Measurements from ENCODE around the gene LZTFL1. TPM values are rescaled to one million over a fixed set of nuclear protein-coding genes. Genes with fewer than 3 reads are reported as not detected.

The LZTFL1 gene
- polyA plus RNA-seq, 4 donors = 52.4 to 64.8 (median 64.4) TPM

- DNase-seq (ENCODE audit: low read depth in 4 of 4, low spot score in 3 of 4) = no peak
Observed at GRCh38 chr3:45816544-45816943, 25.4 kb downstream of the LZTFL1 start.

GRCh38 chr3:45814322-45814721 is 27.6 kb downstream of the LZTFL1 start:
- DNase-seq (ENCODE audit: low read depth in 4 of 4, low spot score in 3 of 4) = no peak

GRCh38 chr3:45807681-45808540 is 34.0 kb downstream of the LZTFL1 start:
- DNase-seq (ENCODE audit: low read depth in 4 of 4, low spot score in 3 of 4) = no peak

DNA sequence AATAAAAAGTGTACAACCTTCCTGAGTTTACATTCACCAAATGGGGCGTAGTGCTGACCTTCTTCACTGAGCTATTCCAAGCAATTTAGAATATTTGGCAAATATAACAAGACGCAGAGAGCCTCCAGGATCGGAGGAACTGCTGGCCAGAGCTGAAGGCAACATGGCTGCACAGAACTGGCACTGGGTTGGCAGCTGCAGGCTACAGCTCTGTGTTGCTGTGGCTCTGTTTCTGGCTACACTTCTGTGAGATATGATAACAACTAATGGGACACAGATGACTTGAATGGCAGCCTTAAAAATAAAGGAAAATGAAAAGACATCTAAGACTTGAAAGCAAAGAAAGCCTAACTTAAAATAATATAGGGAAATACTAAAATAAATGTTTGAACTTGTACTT is 34.8 kb downstream of the LZTFL1 start:
- no peak for DNase-seq (ENCODE audit: low read depth in 4 of 4, low spot score in 3 of 4)

GRCh38 chr3:45806072-45806471 is 35.8 kb downstream of the LZTFL1 start:
- DNase-seq (ENCODE audit: low read depth in 4 of 4, low spot score in 3 of 4) = no peak

DNA sequence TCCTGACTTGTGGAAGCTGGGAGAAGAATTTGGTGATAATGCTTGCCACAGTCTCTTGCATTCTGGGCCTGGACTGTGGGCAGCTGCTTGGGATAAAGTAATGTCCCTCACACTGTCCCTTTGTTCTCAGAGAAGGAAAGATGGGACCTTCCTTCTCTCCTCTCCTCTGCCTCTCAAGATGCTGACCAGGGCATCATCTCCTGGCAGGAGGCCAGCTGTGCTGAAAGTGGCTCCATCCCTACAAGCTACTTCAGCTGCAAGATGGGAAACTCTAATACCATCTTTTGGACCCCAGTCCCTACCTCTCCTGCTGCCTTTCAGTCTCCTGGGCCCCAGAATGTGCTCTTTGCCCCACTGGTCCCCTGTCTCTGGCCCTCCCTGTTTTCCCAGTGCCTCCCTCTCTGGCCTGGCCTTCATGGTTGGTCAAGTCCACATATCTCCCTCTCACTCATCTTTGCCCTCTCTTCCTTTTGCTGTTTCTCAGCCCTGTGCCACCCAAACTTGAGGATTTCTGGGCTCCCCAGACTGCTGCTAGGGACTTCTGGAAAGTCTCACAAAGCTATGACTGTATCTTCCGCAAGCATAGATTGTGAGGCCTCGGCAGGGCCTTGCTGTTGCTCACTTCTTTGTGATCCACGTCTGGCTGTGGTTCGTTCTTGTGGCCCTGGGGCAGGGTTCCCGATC is 38.5 kb downstream of the LZTFL1 start:
- no peak for DNase-seq (ENCODE audit: low read depth in 4 of 4, low spot score in 3 of 4)

GRCh38 chr3:45802146-45802545 is 39.8 kb downstream of the LZTFL1 start:
- no peak for DNase-seq (ENCODE audit: low read depth in 4 of 4, low spot score in 3 of 4)

DNA sequence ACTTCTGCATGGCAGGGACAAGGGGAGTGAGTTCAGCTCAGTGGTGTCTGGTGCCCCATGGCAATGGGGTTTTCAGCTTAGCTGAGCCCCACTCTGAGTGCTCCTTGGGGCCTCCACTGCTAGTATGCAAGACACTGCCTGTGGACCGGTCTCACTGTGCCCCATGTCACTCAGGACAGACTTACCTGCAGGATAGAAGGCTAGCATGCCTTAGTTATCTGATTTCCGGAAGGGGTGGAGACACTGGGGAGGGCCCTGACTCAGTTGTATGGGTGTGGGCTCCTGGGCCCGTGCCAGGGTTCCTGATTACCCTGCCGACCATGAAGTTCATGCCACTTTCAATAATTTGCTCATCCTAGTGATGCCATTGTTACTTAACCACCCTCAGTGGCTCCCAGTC is 41.3 kb downstream of the LZTFL1 start:
- DNase-seq (ENCODE audit: low read depth in 4 of 4, low spot score in 3 of 4) = no peak

DNA sequence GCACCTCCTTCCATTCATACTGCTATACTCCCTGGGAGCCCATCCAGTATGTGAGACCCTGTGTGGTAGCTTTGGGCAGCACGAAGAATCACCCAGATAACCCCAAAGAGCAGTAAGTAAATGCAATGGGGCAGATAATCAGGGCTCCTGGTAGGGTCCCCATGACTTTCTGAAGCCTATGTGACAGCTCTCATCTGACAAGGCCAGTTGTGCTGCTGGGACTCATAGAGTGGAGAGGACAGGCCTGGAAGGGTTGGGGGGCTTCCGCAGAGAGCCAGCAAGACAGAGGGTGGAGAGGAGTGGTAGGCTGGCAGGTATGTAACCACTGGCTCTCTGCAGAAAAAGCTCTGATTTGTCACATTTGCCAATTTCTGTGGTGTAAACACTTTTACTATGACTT is 42.3 kb downstream of the LZTFL1 start:
- no peak for DNase-seq (ENCODE audit: low read depth in 4 of 4, low spot score in 3 of 4)

- DNase-seq (ENCODE audit: low read depth in 4 of 4, low spot score in 3 of 4) = no peak
Observed at GRCh38 chr3:45798034-45798433, 43.9 kb downstream of the LZTFL1 start.

DNA sequence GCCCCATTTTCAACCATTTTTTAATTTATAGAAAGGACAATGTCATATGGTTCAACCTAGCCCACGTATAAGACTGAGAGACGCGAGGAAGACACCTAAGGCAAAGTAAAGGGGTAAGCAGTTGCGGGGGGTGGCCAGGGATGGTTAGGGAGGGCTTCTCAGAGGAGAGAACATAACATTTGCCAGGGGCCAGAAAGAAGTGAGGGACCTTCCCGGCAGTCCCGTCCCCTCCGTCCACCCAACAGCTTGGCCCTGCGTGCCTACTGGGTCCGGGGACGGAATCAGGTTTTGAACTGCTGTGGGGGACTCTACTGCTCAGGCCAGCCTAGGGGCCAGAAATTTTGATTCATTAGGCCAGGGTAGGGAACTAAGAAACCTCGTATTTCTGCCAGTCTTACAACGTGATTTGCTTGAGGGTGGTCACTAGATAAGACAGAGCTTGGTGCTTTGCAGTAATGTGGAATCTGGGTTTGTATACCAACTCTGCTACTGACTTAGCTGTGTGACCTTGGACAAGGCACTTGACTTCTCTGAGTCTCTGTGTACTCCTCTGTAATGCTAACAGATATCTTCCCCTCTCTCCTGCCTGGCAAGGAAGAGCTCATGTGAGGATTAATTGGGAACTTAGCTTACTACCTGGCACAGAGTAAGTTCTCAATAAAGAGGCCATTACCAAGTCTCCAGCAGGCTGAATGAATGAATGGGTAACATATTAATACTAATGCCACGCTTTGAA is 44.8 kb downstream of the LZTFL1 start:
- no peak for DNase-seq (ENCODE audit: low read depth in 4 of 4, low spot score in 3 of 4)

- DNase-seq (ENCODE audit: low read depth in 4 of 4, low spot score in 3 of 4) = peak in 1 of 4 donors; percentile 21
Observed at GRCh38 chr3:45795882-45796765, 45.8 kb downstream of the LZTFL1 start, which contains the start of gene SLC6A20. Gene SLC6A20, minus strand, starts transcription at chr3:45796536. Its CDS starts 117 bp downstream, at chr3:45796419.

DNA sequence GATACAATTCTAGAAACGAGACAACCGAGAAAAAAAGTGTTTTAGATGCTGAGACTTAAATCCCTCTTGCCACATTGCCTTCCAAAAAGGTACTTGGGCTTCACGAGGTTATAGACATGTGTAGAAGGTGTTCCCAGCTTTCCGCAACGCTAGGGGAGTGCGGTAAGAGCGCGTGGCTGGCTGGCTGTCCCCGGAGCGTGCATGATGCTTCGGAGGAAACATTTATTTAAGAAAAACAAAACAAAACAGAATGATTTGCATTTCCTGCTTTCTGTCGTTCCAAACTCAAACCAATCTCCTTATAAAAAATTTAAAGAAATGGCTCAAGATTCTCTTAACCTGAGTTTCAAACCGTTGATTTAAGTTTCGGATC is 46.4 kb downstream of the LZTFL1 start:
- peak in 1 of 4 donors; percentile 26 for DNase-seq (ENCODE audit: low read depth in 4 of 4, low spot score in 3 of 4)

- no peak for DNase-seq (ENCODE audit: low read depth in 4 of 4, low spot score in 3 of 4)
Observed at GRCh38 chr3:45794660-45795059, 47.3 kb downstream of the LZTFL1 start.

- no peak for DNase-seq (ENCODE audit: low read depth in 4 of 4, low spot score in 3 of 4)
Observed at GRCh38 chr3:45794177-45794560, 47.8 kb downstream of the LZTFL1 start.

DNA sequence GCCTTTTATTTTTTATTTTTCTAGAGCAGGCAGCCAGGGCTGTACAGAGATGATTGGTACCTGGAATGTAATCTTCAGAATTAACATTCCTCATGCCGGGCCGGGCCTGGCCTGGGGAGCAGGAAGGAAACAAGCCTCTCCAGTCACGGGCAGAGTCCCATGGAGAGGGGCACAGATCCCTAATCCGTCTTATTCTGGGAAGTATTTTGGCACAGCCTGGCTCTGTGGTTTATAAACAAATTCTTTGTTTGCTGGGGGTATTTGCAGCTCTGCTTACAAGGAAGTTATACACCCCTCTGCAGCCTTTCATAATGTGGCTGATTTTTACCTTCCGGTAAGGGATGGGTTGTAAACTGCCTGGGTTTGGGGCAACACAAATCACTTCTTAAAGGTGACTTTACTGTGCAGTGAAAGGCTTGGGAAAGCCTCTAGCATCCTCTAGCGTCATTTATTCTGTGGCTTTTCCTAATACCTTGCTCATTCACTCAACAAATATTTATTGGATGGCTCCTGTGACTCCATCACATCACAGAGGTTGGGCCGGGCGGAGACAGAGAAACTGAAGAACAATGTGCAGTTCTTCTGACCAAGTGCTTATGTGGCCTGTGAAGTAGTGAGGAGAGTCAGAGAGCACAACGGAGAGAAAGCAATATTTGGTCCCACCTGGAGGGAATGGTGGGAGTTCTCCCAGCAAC is 48.3 kb downstream of the LZTFL1 start:
- DNase-seq (ENCODE audit: low read depth in 4 of 4, low spot score in 3 of 4) = no peak

DNA sequence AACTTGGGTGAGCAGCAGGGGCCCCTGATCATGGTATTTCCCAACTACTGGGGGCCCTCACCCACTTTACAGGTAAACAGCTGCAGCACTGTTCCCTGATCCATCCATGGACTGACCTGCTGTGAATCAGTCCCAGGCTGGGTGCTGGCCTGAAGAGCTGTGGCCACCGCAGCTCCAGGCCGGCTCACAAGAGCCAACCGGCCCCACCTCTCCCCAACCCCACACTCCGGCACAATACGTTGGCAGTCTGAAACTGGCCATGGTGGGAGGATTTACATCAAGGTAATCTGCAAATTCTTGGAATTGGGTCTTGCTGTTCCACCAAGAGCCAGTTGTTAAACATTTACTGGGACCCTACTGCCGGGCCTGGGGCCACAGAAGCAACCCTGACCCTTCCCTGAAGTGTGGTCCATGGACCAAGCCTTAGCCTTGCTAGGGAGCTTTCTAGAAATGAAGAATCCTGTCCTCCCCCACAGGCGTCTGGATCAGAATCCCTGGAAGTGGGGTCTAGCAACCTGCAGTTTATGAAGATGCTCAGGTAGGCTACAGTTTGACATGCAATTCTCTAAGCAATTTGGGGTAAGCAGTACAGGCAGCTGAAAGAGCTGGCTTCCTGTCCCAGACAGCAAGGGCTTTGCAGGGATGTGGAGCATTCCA is 49.3 kb downstream of the LZTFL1 start:
- no peak for DNase-seq (ENCODE audit: low read depth in 4 of 4, low spot score in 3 of 4)

GRCh38 chr3:45792036-45792435 is 49.9 kb downstream of the LZTFL1 start:
- no peak for DNase-seq (ENCODE audit: low read depth in 4 of 4, low spot score in 3 of 4)

- DNase-seq (ENCODE audit: low read depth in 4 of 4, low spot score in 3 of 4) = no peak
Observed at GRCh38 chr3:45790596-45790995, 51.3 kb downstream of the LZTFL1 start.

Data from right renal pelvis (tissue), 4 donors.